RWPE1 (cell line): ENCODE results near the gene FLYWCH1.

ENCODE experiments used
- CTCF ChIA-PET: fragments of 350-600 bp; sonication (Branson Sonifier 250); formaldehyde crosslinking; extraction: SDS; loops from one replicate; lab custom pipeline; 2021; lab: Yijun Ruan, JAX
- POLR2A ChIA-PET: fragments of 400-600 bp; formaldehyde crosslinking; extraction: SDS; loops from one replicate; lab custom pipeline; 2020; ENCODE audit warnings: antibody characterized with exemption; ENCODE audit not compliant: low non-redundant PET; lab: Yijun Ruan, JAX
- DNase-seq: peaks from one replicate; pipeline ENCODE4 v3.0.0; 2012; ENCODE audit warnings: low spot score
- H3K27ac ChIP-seq: fragments of 450-650 bp; 2 replicates; pipeline ENCODE4 v1.5.1; 2017
- TF ChIP-seq, protein P1 (sequence below): fragments of 450-650 bp; conservative IDR thresholded peaks from 2 replicates; pipeline ENCODE4 v1.5.1; 2017; ENCODE audit warnings: low read depth, mild to moderate bottlenecking

Gene FLYWCH1

GRCh38 chr16:2910441-2910969 lies 1.2 kb upstream of the FLYWCH1 start:
- ChIA-PET POLR2A (no interaction called here), CTCF (interaction anchor here (0.9 kb wide), 1 partner anchor 9 kb away, joined by 13 read pairs; no protein-coding TSS in a partner anchor)
- TF ChIP-seq, protein P1, sequence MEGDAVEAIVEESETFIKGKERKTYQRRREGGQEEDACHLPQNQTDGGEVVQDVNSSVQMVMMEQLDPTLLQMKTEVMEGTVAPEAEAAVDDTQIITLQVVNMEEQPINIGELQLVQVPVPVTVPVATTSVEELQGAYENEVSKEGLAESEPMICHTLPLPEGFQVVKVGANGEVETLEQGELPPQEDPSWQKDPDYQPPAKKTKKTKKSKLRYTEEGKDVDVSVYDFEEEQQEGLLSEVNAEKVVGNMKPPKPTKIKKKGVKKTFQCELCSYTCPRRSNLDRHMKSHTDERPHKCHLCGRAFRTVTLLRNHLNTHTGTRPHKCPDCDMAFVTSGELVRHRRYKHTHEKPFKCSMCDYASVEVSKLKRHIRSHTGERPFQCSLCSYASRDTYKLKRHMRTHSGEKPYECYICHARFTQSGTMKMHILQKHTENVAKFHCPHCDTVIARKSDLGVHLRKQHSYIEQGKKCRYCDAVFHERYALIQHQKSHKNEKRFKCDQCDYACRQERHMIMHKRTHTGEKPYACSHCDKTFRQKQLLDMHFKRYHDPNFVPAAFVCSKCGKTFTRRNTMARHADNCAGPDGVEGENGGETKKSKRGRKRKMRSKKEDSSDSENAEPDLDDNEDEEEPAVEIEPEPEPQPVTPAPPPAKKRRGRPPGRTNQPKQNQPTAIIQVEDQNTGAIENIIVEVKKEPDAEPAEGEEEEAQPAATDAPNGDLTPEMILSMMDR = no peak
- no peak overlapping the region for H3K27ac ChIP-seq
- DNase-seq = no peak

- DNase-seq = peak; percentile 21
- TF ChIP-seq, protein P1 = no peak
- H3K27ac ChIP-seq = peak overlapping the region; percentile 95
- ChIA-PET CTCF (interaction anchor here (0.6 to 1.2 kb wide), 2 partner anchors 15 to 70 kb away, joined by 4 read pairs; no protein-coding TSS in a partner anchor), POLR2A (no interaction called here)
These were observed 834 bp downstream of the FLYWCH1 start for GRCh38 chr16:2912330-2913199.

- ChIA-PET CTCF (no interaction called here), POLR2A (no interaction called here)
- peak overlapping the region; percentile 95 for H3K27ac ChIP-seq
- TF ChIP-seq, protein P1 = no peak
- DNase-seq = no peak
These were observed 1.9 kb downstream of the FLYWCH1 start for GRCh38 chr16:2913603-2914002.

DNA sequence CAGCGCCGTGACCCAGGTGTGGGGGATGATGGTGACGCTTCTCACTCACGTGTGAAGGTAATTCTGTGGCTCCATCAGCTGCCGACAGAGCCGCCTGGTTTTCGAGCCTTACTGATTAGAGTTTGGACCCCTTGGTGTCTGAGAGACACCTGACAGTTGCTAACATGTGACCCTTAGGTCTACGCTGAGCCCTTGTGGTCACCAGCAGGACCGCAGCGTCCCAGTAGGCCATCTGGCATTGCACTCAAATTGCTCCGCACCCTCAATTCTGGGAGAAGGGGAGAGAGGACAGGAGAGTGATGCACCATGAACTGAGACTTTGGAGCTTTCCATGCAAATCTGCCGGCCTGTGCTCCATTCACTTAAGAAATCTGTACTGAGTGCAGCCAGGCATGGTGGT lies 2.5 kb downstream of the FLYWCH1 start:
- ChIA-PET CTCF (no interaction called here), POLR2A (no interaction called here)
- TF ChIP-seq, protein P1 = no peak
- peak overlapping the region; percentile 95 for H3K27ac ChIP-seq
- DNase-seq = no peak

DNA sequence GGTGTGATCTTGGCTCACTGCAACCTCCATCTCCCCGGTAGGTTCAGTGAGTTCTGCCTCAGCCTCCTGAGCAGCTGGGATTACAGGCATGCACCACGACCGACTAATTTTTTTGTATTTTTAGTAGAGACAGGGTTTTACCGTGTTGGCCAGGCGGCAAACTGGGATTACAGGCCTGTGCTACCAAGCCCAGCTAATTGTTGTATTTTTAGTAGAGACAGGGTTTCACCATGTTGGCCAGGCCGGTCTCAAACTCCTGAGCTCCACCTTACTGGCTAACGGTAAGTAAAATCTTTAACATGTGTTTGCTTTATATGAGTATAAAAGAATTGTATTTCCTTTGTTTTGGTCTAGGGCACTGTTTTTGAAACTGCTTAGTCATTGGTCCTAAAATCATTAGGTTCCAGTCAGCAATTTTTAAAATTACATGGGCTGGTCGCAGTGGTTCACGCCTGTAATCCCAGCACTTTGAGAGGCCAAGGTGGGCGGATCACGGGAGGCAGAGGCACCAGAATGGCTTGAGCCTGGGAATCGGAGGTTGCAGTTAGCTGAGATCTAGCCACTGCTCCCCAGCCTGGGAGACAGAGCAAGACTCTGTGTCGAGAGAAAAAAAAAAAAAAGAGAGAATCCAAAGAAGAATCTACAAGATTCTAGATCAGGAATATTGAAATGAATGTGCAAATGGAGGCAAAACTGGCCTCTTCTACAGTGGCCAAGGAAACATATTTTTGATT lies 3.6 kb downstream of the FLYWCH1 start:
- TF ChIP-seq, protein P1 = no peak
- no peak for DNase-seq
- POLR2A ChIA-PET = no interaction called here
- H3K27ac ChIP-seq = peak overlapping the region; percentile 95
- CTCF ChIA-PET = no interaction called here
